ENCODE data around the gene ALOX15B.
"Not testable (repeated sequence)": the region's sequence is repeated elsewhere in the genome, so short reads cannot be mapped to it uniquely, and the experiment has no call there.

The ALOX15B gene

GRCh38 chr17:8062807-8063483, 24.1 kb downstream of the ALOX15B start:
- no peak for ATAC-seq
- no peak for DNase-seq

- DNase-seq: no peak
- ATAC-seq: no peak
Measured at GRCh38 chr17:8063761-8064534, 25.1 kb downstream of the ALOX15B start.

DNA sequence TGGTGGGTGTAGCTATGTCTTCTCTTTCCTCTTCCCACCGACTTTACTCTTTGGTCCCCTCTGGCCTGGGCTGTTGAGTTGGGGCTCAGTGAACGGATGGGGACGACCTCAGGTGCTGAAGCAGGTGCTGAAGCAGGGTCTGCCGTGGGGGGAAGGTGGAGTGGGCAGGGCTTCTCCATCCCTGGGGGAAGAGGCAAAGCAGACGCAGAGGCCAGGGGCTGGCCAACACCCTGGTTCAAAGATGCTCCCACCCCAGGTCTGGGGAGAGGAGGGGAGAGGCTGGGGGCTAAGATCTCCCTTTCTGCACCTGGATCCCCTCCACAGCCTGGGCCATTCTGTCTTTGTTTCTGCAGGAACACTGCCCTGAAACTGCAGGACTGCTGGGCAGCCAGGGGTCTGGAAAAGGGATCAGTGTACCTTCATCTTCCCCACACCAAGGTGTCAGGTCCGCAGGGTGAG, 25.7 kb downstream of the ALOX15B start:
- ATAC-seq (no peak), DNase-seq (no peak)

GRCh38 chr17:8066841-8067775, 28.2 kb downstream of the ALOX15B start:
- DNase-seq: no peak
- ATAC-seq: no peak

- ATAC-seq: no peak
- no peak for DNase-seq
Measured at GRCh38 chr17:8067806-8068205, 28.9 kb downstream of the ALOX15B start.

DNA sequence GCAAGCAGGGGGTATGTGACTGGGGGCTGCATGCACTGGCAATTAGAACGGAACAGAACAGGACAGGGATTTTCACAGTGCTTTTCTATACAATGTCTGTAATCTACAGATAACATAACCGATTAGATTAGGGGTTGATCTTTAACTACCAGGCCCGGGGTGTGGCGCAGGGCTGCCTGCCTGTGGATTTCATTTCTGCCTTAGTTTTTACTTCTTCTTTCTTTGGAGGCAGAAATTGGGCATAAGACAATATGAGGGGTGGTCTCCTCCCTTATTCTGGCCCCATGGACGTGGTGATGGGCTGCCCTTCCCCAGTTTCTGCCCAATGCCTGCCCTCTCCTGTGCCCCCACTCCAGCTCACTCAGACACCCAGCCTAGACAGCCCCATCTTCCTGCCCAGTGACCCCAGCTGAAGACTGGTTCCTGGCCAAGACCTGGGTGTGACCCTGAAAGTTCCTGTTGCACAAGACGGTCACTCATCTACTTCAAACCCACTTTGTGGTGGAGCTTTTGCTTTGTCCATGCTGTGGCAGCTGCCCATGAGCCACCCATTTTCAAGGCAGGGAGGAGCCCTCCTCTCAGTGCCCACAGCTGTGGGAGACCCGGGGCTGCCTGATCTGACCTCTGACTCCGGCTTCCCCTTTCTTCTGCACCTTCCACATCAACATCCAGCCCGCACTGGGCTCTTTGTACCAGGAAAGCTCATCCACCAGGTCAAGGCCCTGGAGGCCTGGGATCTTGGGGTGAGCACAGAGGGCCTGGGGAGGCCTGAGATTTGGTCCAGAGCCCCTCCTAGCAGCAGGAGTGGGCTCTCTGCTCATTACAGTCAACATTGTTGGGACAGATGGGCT, 30.1 kb downstream of the ALOX15B start:
- no peak for ATAC-seq
- no peak for DNase-seq

GRCh38 chr17:8069587-8069860, 30.7 kb downstream of the ALOX15B start:
- DNase-seq: no peak
- ATAC-seq: no peak

DNA sequence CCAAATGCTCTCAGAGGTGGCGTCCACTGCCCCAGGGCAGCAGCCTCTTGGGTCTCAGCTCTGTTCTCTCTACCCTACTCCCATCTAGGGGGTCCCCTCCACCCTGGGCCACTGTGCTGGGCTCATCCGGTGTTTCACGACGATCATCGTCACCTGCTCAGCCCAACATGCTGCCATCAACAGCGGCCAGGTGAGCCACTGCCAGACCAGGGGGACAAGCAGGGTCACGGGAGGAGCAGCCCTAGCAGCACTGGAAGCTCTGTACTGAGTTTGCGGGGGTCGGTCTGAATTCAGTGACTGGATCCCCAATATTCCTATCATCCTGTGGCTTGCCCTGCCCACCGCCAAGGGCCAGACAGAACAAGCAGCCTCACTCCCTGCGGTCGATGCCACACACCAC, 32.6 kb downstream of the ALOX15B start:
- ATAC-seq (no peak), DNase-seq (no peak)

DNA sequence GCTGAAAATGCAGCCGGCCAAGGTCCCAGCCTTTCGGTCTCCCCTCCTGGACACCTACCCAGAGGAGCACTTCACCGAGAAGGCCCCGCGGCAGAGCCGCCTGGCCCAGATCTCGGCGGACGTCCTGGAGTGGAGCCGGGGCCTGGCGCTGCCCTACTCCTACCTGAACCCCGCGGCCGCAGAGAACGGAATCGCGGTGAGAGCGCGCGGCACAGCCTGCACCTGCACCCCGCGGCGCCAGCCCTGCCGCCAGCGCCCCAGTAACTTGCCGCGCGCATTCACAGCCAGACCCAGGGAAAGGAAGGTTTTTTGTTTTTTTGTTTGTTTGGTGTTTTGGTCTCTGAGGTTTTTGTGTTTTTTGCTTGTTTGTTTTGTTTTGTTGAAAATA, 33.5 kb downstream of the ALOX15B start:
- DNase-seq (peak; percentile 21), ATAC-seq (no peak)

GRCh38 chr17:8072729-8073461, 34.0 kb downstream of the ALOX15B start:
- peak; percentile 35 for DNase-seq
- ATAC-seq: no peak

- ATAC-seq (peak; percentile 91), DNase-seq (peak; percentile 93)
Measured at GRCh38 chr17:8073627-8074484, 35.0 kb downstream of the ALOX15B start.

- ATAC-seq (no peak), DNase-seq (no peak)
Measured at GRCh38 chr17:8074554-8074953, 35.7 kb downstream of the ALOX15B start.

DNA sequence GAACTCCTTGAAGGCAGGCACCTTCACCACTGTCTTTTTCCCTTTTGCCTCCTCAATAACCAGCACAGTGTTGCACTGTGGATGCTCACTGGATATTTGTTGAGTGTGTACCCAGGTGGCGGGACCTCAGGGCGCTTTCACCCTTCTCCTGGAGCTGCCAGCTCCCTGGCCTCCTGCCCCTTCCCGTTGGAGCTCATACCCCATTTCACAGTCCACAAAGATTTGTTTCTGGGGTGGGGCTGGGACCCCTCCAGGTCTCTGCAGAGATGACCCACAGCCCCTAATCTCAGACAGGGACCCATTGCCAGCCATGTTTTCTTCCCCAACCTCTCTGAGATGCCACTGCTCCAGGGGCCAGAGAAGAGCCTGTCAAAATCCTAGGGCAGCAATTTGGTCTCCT, 36.2 kb downstream of the ALOX15B start:
- peak; percentile 3 for DNase-seq
- no peak for ATAC-seq

- no peak for DNase-seq
- no peak for ATAC-seq
Measured at GRCh38 chr17:8075574-8076342, 36.9 kb downstream of the ALOX15B start.

DNA sequence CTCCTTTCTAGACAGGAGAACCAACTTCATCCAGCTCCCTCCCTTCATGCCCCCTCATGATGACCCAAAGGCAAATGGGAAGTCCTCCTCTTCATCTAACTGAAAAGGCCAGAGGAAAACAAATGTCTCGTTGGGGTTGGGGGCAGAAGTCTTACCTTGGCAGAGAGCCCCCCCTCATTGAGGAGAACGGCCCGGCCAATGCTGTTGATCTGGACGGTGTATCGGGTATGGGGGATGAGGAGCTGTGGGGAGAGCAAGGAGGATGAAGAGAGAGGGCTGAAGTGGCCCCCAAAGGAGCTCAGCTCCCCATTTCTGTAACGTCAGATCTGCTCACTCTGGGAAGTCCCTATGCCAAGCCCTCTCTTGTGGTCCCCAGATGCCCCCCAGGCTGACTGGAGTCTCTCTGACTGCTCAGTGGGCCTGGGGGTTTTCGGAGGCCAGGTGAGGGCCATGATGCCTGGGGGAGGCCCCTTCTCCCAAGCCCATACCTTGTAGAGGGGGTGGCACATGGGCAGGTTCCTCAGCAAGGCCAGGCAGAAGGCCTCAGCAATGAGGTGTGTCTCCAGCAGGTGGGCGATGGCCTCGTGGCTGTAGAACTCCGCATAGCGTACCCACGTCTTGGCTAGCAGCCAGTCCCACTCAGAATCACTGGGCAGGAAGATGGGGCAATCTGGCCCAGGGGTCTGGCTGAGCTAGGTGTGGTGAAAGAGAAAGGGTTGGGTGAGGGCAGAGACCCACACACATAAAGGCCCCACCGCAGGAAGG, 37.8 kb downstream of the ALOX15B start:
- DNase-seq: no peak

GRCh38 chr17:8077939-8078338, 39.1 kb downstream of the ALOX15B start:
- not testable (repeated sequence) for ATAC-seq, DNase-seq

More for the DNA sequence above, 37.8 kb downstream of the ALOX15B start:
- no peak for ATAC-seq

DNA sequence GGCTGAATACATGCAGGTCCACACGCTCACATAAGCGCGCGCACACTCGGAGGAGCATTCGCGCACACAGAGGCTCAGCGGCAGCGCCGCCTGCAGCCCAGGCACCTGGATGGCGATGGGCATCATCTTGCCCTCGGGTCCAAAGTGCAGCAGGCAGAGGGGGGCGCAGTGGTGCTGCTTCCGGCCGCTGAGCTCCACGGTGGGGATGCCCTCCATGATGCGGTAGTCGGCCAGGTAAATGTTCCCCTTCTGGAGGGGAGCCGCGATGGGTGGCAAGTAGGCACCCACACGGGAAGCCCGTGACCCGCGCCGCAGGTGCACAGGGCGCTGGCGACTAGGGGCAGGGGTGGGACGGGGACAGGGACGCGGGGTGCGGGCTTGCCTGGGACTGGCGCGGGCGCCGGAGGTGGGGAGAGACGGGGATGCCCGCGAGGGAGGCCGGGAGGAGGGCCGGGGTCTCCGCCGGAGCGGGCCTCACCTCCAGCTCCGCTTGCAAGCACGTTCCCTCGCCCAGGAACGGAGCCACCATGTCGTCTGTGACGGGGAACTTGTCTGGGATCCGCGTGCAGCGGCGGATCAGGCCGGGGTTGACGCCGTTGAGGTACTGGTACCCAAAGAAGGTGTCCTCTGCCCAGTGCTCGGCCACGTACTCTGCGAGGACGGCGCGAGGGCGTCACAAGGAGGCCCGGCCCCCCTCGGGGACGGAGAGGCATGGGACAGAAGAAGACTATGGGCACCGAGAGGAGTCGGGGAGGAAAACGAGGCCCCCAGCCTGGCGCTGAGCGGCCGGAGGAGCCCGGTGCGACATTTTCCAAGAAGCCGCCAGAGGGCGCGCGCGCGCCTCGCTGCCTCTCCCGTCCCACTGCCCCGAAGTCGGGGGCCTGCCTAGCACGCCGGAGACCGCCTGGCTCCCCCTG, 40.7 kb downstream of the ALOX15B start:
- DNase-seq (peak; percentile 88), ATAC-seq (peak; percentile 92)
